ENCODE measurements around the gene ZNHIT1. TPM values are rescaled to one million over a fixed set of nuclear protein-coding genes. Genes with fewer than 3 reads are reported as not detected.

Gene ZNHIT1
- total and polyA plus RNA-seq, 2 donors from 2014 or later: 74.9 to 208 TPM

DNA sequence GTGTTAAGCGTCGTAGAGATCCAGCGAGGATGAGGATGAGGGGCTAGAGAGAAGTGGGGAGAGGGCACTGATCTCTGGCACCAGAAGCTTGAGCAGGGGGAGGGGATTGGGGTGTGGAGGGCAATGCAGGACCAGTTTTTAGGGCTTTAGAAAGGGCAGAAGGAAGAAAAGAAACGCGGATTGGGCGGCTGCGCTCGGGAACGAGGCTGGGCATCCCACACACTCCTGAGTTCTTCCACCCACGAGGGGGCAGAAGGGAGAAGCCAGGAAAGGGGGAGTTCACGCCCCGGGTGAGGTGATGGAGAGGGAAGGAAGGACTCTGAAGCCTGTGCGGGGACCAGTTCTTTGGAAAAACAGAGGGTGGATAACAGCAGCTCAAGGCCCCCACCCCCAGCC lies 46.5 kb upstream of the ZNHIT1 start:
- FAIRE-seq (no peak), DNase-seq (no peak)
- Histone ChIP-seq H3K9ac (ENCODE audit: low read length in 3 of 3) (no peak overlapping the region), H3K27ac (ENCODE audit: low read depth in 2 of 2, low read length in 2 of 2) (no peak overlapping the region), H3K36me3 (ENCODE audit: control insufficient read depth in 2 of 3, insufficient read depth in 3 of 3, low read length in 3 of 3) (no peaks in the 10 kb centered on the region), H3K4me1 (ENCODE audit: control insufficient read depth in 2 of 3, insufficient read depth in 2 of 3, low read depth in 1 of 3, low read length in 3 of 3) (peaks cover 0 to 8% (median 0%) of the 10 kb centered on the region in 3 donors), H3K9me3 (ENCODE audit: control insufficient read depth in 2 of 3, insufficient read depth in 1 of 3, low read length in 3 of 3) (no peaks in the 10 kb centered on the region), H3K27me3 (ENCODE audit: control insufficient read depth, insufficient read depth, low read length) (peaks cover 75% of the 10 kb centered on the region), H3K4me3 (ENCODE audit: low read length in 3 of 3) (no peak overlapping the region)
- intact Hi-C loops (cut with DNase I): no loop called here
- TF ChIP-seq, protein P1, sequence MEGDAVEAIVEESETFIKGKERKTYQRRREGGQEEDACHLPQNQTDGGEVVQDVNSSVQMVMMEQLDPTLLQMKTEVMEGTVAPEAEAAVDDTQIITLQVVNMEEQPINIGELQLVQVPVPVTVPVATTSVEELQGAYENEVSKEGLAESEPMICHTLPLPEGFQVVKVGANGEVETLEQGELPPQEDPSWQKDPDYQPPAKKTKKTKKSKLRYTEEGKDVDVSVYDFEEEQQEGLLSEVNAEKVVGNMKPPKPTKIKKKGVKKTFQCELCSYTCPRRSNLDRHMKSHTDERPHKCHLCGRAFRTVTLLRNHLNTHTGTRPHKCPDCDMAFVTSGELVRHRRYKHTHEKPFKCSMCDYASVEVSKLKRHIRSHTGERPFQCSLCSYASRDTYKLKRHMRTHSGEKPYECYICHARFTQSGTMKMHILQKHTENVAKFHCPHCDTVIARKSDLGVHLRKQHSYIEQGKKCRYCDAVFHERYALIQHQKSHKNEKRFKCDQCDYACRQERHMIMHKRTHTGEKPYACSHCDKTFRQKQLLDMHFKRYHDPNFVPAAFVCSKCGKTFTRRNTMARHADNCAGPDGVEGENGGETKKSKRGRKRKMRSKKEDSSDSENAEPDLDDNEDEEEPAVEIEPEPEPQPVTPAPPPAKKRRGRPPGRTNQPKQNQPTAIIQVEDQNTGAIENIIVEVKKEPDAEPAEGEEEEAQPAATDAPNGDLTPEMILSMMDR (IDR thresholded peaks at IDR 0.05; ENCODE audit: borderline replicate concordance, extremely low read depth, insufficient read depth): no peak

DNA sequence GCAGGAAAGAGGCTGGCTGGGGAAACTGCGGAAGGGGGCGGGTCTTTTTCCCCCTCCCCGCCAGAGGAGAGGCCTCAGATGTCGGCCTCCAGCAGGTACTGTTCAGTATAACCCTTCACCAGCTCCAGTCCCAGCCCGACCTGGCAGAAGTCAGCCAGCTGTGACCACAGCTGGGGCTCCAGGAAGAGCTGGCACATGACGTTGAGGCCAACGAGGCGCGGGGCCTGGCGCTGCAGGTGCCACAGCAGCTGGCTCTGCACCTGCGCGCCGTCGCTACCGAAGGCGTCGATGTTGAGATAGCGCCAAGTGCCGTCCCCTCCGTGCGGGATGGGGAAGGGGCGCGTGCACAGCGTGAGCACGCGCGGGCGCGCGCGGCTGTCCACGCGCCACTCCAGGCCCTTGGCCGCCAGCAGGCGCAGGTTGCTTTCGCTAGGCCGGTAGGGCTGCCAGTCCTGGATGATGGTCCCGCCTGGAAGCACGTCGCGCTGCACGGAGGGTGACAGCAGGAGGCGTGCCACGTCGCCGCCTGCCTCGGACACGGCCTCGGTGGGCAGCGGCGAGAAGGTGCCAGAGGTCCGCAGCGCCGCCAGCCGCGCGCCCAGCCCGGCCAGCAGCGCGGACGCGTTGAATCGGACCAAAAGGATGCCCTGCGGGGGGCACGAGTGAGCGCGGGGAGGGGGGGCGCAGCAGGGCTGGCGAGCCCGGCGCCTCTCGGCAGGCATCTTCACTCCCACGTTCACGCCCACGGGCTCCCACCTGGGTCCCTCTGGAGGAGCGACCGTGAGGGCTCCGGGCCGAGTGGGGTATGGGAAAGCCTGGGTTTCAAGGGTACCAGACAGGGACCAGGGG lies 45.7 kb upstream of the ZNHIT1 start:
- no peak overlapping the region for H3K27ac ChIP-seq (ENCODE audit: low read depth in 2 of 2, low read length in 2 of 2)
- no peak for FAIRE-seq
- H3K36me3 ChIP-seq (ENCODE audit: control insufficient read depth in 2 of 3, insufficient read depth in 3 of 3, low read length in 3 of 3): no peaks in the 10 kb centered on the region
- no peak overlapping the region for H3K9ac ChIP-seq (ENCODE audit: low read length in 3 of 3)
- DNase-seq: peak in 4 of 5 donors; percentile 55 to 73 (median 70)
- peaks cover 72% of the 10 kb centered on the region for H3K27me3 ChIP-seq (ENCODE audit: control insufficient read depth, insufficient read depth, low read length)
- peaks cover 0 to 8% (median 0%) of the 10 kb centered on the region in 3 donors for H3K4me1 ChIP-seq (ENCODE audit: control insufficient read depth in 2 of 3, insufficient read depth in 2 of 3, low read depth in 1 of 3, low read length in 3 of 3)
- intact Hi-C loops (cut with DNase I): no loop called here
- TF ChIP-seq, protein P1 (IDR thresholded peaks at IDR 0.05; ENCODE audit: borderline replicate concordance, extremely low read depth, insufficient read depth): no peak
- H3K9me3 ChIP-seq (ENCODE audit: control insufficient read depth in 2 of 3, insufficient read depth in 1 of 3, low read length in 3 of 3): no peaks in the 10 kb centered on the region
- no peak overlapping the region for H3K4me3 ChIP-seq (ENCODE audit: low read length in 3 of 3)

DNA sequence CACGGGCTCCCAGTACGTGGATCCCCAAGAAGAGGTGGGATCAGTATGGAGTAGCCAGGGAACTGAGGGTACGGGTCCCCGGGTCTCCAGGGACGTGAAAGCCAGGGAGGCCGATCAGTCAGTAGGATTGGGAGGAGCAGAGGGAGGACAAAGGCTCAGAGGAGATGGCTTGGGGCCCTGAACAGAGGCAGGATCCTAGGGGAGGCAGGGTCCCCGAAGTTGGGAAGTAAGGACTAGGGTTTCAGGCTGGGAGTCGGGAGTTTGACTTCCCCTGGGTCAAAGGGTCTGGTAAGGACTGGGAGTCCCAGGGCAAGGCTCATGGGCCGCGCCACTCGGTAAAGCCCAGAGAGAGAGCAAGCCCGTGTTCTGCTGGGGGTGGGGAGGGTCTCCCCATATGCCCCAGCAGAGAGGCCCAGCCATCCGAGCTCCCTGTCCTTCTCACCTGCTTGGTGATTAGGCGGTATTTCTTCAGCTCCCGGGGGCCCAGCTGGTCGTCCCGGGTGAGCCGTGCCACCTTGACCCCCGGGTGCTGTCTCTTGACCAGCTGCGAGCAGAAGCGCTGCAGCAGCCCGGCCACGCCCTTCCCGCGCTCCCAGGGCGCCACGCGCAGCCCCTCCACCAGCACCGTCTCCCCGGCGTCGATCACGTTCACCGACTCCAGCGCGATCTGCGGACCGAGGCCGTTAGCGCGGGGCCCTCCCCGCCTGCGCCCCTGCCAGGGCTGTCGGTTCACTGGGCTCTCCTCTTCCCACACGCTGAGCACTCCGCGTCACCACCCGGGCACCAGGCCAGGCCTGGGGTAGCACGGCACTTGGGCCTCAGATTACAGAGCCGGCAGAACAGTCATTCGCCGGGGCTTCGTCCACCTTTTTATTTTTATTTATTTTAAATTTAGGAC lies 44.9 kb upstream of the ZNHIT1 start:
- Histone ChIP-seq H3K36me3 (ENCODE audit: control insufficient read depth in 2 of 3, insufficient read depth in 3 of 3, low read length in 3 of 3) (no peaks in the 10 kb centered on the region), H3K9ac (ENCODE audit: low read length in 3 of 3) (no peak overlapping the region), H3K4me1 (ENCODE audit: control insufficient read depth in 2 of 3, insufficient read depth in 2 of 3, low read depth in 1 of 3, low read length in 3 of 3) (peaks cover 0 to 8% (median 0%) of the 10 kb centered on the region in 3 donors), H3K27ac (ENCODE audit: low read depth in 2 of 2, low read length in 2 of 2) (no peak overlapping the region), H3K27me3 (ENCODE audit: control insufficient read depth, insufficient read depth, low read length) (peaks cover 70% of the 10 kb centered on the region), H3K4me3 (ENCODE audit: low read length in 3 of 3) (no peak overlapping the region), H3K9me3 (ENCODE audit: control insufficient read depth in 2 of 3, insufficient read depth in 1 of 3, low read length in 3 of 3) (no peaks in the 10 kb centered on the region)
- FAIRE-seq: no peak
- DNase-seq: peak in 4 of 5 donors; percentile 39 to 89 (median 72)
- intact Hi-C loops (cut with DNase I): no loop called here
- TF ChIP-seq, protein P1 (IDR thresholded peaks at IDR 0.05; ENCODE audit: borderline replicate concordance, extremely low read depth, insufficient read depth): no peak

Data from kidney (tissue), 14 donors.